Measurements from ENCODE around the gene NFKBIE. TPM values are rescaled to one million over a fixed set of nuclear protein-coding genes. Genes with fewer than 3 reads are reported as not detected.

The NFKBIE gene
- total and polyA plus RNA-seq, 2 of the 13 experiments (the other 11 are each of a cell fraction or from before 2014, with no cell fraction given), result 6.7 to 14.5 TPM

DNA sequence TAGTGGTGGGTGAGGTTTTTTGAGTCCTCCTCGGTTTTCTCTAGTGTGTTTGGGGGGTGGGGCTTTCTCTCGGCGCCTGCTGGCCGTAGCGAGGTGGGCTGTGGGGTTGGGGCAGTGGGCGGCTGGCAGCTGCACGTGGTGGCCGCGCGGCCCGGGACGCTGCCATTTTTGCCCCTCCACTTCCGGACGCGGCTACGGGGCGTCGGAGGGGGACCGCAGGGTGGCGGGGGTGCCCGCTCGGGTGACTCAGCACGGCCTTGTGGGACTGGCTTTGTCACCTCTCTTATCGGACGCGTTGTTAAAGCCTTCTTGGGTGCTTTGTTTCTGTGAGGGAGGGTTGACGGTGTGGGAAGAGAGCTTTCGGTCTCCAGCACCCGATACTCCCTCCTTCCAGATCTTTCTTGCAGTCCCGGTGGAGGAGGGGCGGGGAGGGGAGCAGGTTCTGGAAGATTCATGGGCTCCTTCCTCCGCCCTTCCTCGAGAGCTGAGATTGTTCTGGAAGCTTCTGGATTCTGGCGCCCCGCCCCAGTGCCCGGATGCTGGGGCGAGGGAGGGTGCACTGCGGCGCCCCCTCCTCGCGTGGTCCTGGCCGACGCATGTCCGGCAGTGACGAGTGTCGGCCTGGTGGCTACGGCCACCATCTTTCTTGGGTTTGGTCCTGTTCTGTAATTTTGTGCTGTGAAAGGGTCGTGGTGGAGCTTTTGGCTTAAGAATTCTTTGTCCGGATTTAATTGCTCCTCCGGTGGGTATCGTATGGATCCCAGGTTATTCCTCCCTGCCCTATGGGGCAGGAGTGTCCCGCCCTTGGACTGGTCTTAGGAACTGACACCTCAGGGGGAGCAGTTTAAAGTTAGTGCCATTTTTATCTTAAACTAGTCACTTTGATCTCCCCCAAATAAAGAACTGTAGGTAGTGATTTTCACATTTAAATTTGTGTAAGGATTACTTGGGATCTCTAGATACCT, 17.7 kb downstream of the NFKBIE start (continued):
- TF ChIP-seq ARID4A (CRISPR knock-in tag; IDR thresholded peaks at IDR 0.05; ENCODE audit: borderline replicate concordance), result peak; percentile 81
- no peak for TF ChIP-seq SETDB1 (CRISPR knock-in tag; IDR thresholded peaks at IDR 0.05; ENCODE audit: borderline replicate concordance)
- TF ChIP-seq ZNF749 (CRISPR knock-in tag; IDR thresholded peaks at IDR 0.05; ENCODE audit: borderline replicate concordance), result peak; percentile 61; the same call in 1 of the 2 replicates
- TF ChIP-seq, protein P1, sequence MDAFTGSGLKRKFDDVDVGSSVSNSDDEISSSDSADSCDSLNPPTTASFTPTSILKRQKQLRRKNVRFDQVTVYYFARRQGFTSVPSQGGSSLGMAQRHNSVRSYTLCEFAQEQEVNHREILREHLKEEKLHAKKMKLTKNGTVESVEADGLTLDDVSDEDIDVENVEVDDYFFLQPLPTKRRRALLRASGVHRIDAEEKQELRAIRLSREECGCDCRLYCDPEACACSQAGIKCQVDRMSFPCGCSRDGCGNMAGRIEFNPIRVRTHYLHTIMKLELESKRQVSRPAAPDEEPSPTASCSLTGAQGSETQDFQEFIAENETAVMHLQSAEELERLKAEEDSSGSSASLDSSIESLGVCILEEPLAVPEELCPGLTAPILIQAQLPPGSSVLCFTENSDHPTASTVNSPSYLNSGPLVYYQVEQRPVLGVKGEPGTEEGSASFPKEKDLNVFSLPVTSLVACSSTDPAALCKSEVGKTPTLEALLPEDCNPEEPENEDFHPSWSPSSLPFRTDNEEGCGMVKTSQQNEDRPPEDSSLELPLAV (CRISPR knock-in tag; conservative IDR thresholded peaks at IDR 0.05; ENCODE audit: low read depth), result no peak
- 0 out of 2 replicates have a peak, but pooled peaks have one; percentile 2 for TF ChIP-seq HDAC6 (IDR thresholded peaks at IDR 0.05; ENCODE audit: low read depth, low read length)
- no peak for TF ChIP-seq MED8 (CRISPR knock-in tag; IDR thresholded peaks at IDR 0.05; ENCODE audit: insufficient replicate concordance)
- TF ChIP-seq ZNF441 (CRISPR knock-in tag; IDR thresholded peaks at IDR 0.05; ENCODE audit: borderline replicate concordance), result no peak; the same call in 1 of the 2 replicates
- TF ChIP-seq STAG1 (CRISPR knock-in tag; IDR thresholded peaks at IDR 0.05), result no peak
- TF ChIP-seq, protein P2, sequence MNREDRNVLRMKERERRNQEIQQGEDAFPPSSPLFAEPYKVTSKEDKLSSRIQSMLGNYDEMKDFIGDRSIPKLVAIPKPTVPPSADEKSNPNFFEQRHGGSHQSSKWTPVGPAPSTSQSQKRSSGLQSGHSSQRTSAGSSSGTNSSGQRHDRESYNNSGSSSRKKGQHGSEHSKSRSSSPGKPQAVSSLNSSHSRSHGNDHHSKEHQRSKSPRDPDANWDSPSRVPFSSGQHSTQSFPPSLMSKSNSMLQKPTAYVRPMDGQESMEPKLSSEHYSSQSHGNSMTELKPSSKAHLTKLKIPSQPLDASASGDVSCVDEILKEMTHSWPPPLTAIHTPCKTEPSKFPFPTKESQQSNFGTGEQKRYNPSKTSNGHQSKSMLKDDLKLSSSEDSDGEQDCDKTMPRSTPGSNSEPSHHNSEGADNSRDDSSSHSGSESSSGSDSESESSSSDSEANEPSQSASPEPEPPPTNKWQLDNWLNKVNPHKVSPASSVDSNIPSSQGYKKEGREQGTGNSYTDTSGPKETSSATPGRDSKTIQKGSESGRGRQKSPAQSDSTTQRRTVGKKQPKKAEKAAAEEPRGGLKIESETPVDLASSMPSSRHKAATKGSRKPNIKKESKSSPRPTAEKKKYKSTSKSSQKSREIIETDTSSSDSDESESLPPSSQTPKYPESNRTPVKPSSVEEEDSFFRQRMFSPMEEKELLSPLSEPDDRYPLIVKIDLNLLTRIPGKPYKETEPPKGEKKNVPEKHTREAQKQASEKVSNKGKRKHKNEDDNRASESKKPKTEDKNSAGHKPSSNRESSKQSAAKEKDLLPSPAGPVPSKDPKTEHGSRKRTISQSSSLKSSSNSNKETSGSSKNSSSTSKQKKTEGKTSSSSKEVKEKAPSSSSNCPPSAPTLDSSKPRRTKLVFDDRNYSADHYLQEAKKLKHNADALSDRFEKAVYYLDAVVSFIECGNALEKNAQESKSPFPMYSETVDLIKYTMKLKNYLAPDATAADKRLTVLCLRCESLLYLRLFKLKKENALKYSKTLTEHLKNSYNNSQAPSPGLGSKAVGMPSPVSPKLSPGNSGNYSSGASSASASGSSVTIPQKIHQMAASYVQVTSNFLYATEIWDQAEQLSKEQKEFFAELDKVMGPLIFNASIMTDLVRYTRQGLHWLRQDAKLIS (CRISPR knock-in tag; IDR thresholded peaks at IDR 0.05), result no peak; the same call in 1 of the 2 replicates
- TF ChIP-seq HMG20B (CRISPR knock-in tag; conservative IDR thresholded peaks at IDR 0.05), result no peak
- peak; percentile 12; the same call in 1 of the 2 replicates for TF ChIP-seq HES4 (CRISPR knock-in tag; IDR thresholded peaks at IDR 0.05; ENCODE audit: borderline replicate concordance)
- no peak for TF ChIP-seq KLF13 (CRISPR knock-in tag; IDR thresholded peaks at IDR 0.05)
- TF ChIP-seq GABPB1 (CRISPR knock-in tag; IDR thresholded peaks at IDR 0.05), result peak; percentile 91; the same call in 1 of the 2 replicates
- TF ChIP-seq, protein P3, sequence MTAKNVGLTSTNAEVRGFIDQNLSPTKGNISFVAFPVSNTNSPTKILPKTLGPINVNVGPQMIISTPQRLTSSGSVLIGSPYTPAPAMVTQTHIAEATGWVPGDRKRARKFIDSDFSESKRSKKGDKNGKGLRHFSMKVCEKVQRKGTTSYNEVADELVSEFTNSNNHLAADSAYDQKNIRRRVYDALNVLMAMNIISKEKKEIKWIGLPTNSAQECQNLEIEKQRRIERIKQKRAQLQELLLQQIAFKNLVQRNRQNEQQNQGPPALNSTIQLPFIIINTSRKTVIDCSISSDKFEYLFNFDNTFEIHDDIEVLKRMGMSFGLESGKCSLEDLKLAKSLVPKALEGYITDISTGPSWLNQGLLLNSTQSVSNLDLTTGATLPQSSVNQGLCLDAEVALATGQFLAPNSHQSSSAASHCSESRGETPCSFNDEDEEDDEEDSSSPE (CRISPR knock-in tag; IDR thresholded peaks at IDR 0.05), result peak; percentile 37
- no peak for TF ChIP-seq KLF11 (CRISPR knock-in tag; IDR thresholded peaks at IDR 0.05)
- no peak for TF ChIP-seq FOSL1 (CRISPR knock-in tag; IDR thresholded peaks at IDR 0.05; ENCODE audit: borderline replicate concordance)
- no peak; the same call in 1 of the 2 replicates for TF ChIP-seq ZNF567 (CRISPR knock-in tag; IDR thresholded peaks at IDR 0.05; ENCODE audit: borderline replicate concordance)

Data from HepG2 (cell line).